Urinary bladder (tissue), 4 donors: Measurements from ENCODE around the gene DPP8. TPM values are rescaled to one million over a fixed set of nuclear protein-coding genes. Genes with fewer than 3 reads are reported as not detected.
"Not testable (repeated sequence)": the region's sequence is repeated elsewhere in the genome, so short reads cannot be mapped to it uniquely, and the experiment has no call there.

Experiments
- DNase-seq: peaks from one replicate; pipeline ENCODE4 v3.0.0-alpha.2; 2015; ENCODE audit errors: extremely low spot score
- H3K27ac ChIP-seq: one replicate; pipeline ENCODE4 v1.5.1; 2013; ENCODE audit warnings: low read depth, mild to moderate bottlenecking, moderate library complexity
- H3K36me3 ChIP-seq: one replicate; pipeline ENCODE4 v1.6.1; 2013; ENCODE audit warnings: mild to moderate bottlenecking, moderate library complexity; ENCODE audit not compliant: insufficient read depth
- H3K4me1 ChIP-seq: one replicate; pipeline ENCODE4 v1.6.1; 2013; ENCODE audit warnings: mild to moderate bottlenecking, moderate library complexity; ENCODE audit not compliant: insufficient read depth
- H3K4me3 ChIP-seq: one replicate; pipeline ENCODE4 v1.5.1; 2013; ENCODE audit warnings: low read depth, low read length
- WGBS: extraction: QIAGEN DNeasy Blood & Tissue Kit; methylation state at CpG from one replicate; pipeline ENCODE4 v1.1.7; 2013; 5-methylcytosine and 5-hydroxymethylcytosine counted together
- polyA plus RNA-seq: library from polyadenylated mRNA; stranded (reverse); fragments of 200-250 nt; gene quantifications from one replicate; pipeline ENCODE4 v1.2.3, GENCODE V29; 2013
- total RNA-seq: library from RNA; depleted of rRNA; stranded (reverse); fragments of >200 nt; gene quantifications from one replicate; pipeline ENCODE4 v1.2.3, GENCODE V29; 2014
- donor health status: healthy with polysubstance abuse.
- donor health status: healthy.

DPP8 gene
- total RNA-seq: 65.6 TPM
- 23.7 TPM for polyA plus RNA-seq

DNA sequence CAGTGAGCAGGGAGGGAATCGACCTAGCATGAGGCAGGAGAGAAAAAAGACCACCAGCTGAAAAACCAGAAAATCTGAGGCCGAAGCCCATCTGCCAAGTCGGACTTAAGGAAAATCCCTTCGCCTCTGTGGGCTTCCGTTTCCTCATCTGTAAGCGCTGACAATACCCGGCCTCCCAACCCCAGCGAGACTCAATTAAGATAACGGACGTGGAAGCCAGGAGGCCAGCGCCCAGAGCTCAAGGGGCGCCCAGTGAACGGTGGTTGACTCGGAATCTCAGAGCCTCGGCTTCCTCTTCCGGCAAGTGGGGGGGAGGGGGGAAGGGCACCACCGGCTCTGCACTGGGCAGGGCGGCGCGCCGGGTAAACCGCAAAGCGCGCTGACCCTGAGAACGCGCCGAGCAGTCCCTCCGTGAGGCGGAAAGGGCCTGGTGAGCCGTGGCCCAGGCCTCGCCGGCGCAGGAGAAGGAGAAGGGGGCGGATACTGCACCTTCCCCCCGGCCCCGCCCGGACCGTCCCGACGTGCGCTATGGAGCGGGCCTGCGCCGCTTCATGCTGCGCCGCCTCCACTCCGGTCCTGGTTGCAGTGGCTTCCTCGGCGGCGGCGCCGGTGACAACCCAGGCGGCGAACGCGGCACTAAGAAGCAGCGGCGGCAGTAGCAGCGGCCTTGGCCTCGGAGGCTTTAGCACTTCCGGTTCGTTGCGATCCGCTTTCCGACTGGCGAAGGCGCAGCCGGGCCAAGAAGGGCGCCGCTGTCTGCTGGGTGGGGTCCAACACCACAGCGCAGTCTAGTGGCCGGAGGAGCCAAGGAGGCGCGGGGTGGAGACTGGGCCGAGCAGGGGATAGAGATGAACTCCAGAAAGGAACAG, at the start of gene DPP8:
DPP8 (minus strand) TSS at position 693 of the 869 bp plus-strand sequence. CDS start 5,136 bp downstream, outside the sequence.
- Histone ChIP-seq H3K36me3 (no peaks in the 10 kb centered on the region), H3K27ac (peak within 1 kb of the TSS; percentile 51), H3K4me1 (peaks cover 1% of the 10 kb centered on the region), H3K4me3 (peak within 1 kb of the TSS; percentile 89)
- DNase-seq: peak; percentile 66
- WGBS: under 1% methylated on average over 75 of the region's 75 CpGs

DNA sequence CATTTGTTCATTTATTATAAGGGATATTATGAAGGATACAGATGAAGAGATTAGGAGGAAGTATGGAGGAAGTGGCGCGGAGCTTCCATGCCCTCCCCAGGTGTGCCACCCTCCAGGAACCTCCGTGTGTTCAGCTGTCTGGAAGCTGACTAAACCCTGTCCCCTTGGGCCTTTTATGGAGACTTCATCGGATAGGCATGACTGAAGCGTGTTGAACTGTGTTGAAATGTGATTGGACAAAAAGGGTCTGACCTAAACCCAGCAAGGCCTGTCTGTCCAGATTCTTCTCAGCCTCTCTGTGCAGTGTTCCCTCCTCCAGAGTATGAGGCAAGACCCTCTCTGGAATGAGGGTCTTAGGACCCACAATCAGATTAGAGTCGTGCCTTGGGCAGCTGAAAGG, 44.4 kb upstream of the DPP8 start:
- WGBS: 87% methylated on average over 6 of the region's 6 CpGs
- Histone ChIP-seq H3K4me3 (no peak overlapping the region), H3K36me3 (peaks cover 10% of the 10 kb centered on the region), H3K27ac (no peak overlapping the region), H3K4me1 (no peaks in the 10 kb centered on the region)
- peak; percentile 43 for DNase-seq

- no peaks in the 10 kb centered on the region for H3K4me1 ChIP-seq
- H3K4me3 ChIP-seq: no peak overlapping the region
- H3K27ac ChIP-seq: no peak overlapping the region
- DNase-seq: no peak
- peaks cover 10% of the 10 kb centered on the region for H3K36me3 ChIP-seq
These were observed 42.5 kb upstream of the DPP8 start for GRCh38 chr15:65559941-65560340.

DNA sequence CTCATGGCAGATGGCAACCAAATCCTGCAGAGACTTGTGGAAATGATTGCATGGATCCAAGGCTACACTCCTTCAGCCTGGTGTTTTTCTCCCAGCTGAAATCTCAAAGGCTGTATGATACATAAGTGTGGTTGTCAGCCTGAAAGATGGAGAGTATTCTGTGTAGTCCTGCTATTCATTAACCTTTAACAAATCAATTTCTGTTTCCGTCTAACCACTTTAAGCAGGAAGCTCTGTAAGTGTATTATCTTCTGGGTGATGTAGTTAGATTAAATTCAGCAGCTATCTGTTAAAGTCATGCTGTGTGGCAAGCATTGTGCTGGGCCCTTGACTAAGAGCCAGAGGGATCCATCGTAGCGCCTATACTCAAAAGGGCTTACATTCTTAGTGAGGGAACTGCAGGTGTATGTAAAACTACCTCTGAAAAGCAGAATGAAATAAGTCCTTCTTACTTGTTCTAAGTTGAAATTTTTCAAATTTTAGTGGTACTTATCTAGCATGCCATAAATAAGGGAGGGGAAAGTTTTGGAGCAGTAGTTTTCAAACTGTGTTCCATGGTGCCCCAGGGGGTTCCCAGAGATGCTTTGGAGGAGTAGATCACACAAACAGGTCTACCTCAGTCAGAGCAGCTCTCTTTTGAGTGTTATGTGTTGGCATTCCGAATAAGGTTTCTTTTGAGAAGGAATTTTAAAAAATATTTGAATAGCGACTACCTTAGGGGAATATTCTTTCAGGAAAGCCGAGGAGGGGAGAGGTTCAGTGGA, 41.7 kb upstream of the DPP8 start:
- Histone ChIP-seq H3K27ac (no peak overlapping the region), H3K36me3 (peaks cover 7% of the 10 kb centered on the region), H3K4me3 (no peak overlapping the region), H3K4me1 (no peaks in the 10 kb centered on the region)
- 95% methylated on average over 6 of the region's 6 CpGs for WGBS
- DNase-seq: no peak

- Histone ChIP-seq H3K36me3 (peaks cover 7% of the 10 kb centered on the region), H3K4me1 (no peaks in the 10 kb centered on the region), H3K4me3 (no peak overlapping the region), H3K27ac (no peak overlapping the region)
- 88% methylated on average over 5 of the region's 5 CpGs for WGBS
- no peak for DNase-seq
These were observed 40.8 kb upstream of the DPP8 start for GRCh38 chr15:65558336-65558735.

DNA sequence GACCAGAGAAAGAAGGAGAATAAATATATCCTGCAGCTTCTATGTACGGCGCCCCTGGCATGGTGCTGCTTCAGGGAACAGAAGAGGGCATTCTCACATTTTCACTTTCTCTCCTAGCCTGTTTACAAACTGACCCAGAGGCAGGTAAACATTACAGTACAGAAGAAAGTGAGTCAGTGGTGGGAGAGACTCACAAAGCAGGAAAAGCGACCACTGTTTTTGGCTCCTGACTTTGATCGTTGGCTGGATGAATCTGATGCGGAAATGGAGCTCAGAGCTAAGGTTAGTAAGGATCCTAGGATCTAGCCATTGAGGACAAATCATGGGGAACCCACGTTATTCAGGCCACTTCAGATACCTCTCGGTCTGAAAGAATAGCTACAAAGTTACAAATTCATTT, 39.1 kb upstream of the DPP8 start:
- Histone ChIP-seq H3K4me3 (no peak overlapping the region), H3K36me3 (peaks cover 7% of the 10 kb centered on the region), H3K4me1 (no peaks in the 10 kb centered on the region), H3K27ac (no peak overlapping the region)
- 93% methylated on average over 7 of the region's 7 CpGs for WGBS
- no peak for DNase-seq

DNA sequence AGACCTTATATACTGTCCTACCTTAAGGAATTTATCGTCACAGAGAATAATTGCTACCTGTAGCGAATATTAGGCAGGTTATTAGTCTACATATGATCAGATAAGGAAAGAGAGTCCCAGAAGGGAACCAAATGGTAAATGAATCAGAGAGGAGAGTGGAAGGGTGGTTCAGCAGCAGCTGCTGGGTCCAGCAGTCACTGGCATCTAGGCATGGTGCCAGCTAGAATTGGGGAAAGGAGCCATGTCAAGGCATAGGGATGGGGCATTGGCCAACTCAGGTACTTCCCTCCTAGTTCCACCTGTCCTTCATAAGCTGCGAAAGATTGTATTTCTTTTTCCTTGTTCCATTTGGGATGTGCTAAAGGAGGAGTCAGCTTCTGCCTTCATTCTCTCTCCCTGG, 36.2 kb upstream of the DPP8 start:
- no peak for DNase-seq
- peaks cover 4% of the 10 kb centered on the region for H3K36me3 ChIP-seq
- H3K27ac ChIP-seq: no peak overlapping the region
- H3K4me1 ChIP-seq: no peaks in the 10 kb centered on the region
- WGBS: 95% methylated on average over 3 of the region's 3 CpGs
- no peak overlapping the region for H3K4me3 ChIP-seq

DNA sequence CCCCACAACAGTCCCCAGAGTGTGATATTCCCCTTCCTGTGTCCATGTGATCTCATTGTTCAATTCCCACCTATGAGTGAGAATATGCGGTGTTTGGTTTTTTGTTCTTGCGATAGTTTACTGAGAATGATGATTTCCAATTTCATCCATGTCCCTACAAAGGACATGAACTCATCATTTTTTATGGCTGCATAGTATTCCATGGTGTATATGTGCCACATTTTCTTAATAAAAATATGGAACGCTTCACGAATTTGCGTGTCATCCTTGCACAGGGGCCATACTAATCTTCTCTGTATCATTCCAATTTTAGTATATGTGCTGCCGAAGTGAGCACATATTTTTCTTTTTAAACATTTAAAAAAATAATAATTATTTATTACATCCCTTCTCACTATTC, 35.4 kb upstream of the DPP8 start:
- H3K27ac ChIP-seq, DNase-seq: not testable (repeated sequence)
- WGBS: 97% methylated on average over 4 of the region's 6 CpGs

GRCh38 chr15:65551183-65551582, 33.7 kb upstream of the DPP8 start:
- 78% methylated on average over 2 of the region's 2 CpGs for WGBS
- Histone ChIP-seq H3K27ac (no peak overlapping the region), H3K4me3 (no peak overlapping the region), H3K36me3 (no peaks in the 10 kb centered on the region), H3K4me1 (no peaks in the 10 kb centered on the region)
- no peak for DNase-seq

More for the DNA sequence above, 35.4 kb upstream of the DPP8 start:
- H3K36me3 ChIP-seq, H3K4me3 ChIP-seq, H3K4me1 ChIP-seq: not testable (repeated sequence)

- whole genome bisulfite sequencing: 63% methylated on average over 3 of the region's 3 CpGs
- H3K4me3 ChIP-seq: no peak overlapping the region
- H3K36me3 ChIP-seq: no peaks in the 10 kb centered on the region
- H3K4me1 ChIP-seq: no peaks in the 10 kb centered on the region
- DNase-seq: no peak
- H3K27ac ChIP-seq: no peak overlapping the region
These were observed 33.2 kb upstream of the DPP8 start for GRCh38 chr15:65550681-65551098.

- H3K27ac ChIP-seq, H3K4me1 ChIP-seq, H3K4me3 ChIP-seq, DNase-seq, H3K36me3 ChIP-seq: not testable (repeated sequence)
- 95% methylated on average over 9 of the region's 9 CpGs for WGBS
These were observed 31.8 kb upstream of the DPP8 start for GRCh38 chr15:65549288-65549687.

GRCh38 chr15:65547841-65548240, 30.4 kb upstream of the DPP8 start:
- Histone ChIP-seq H3K4me3 (no peak overlapping the region), H3K36me3 (no peaks in the 10 kb centered on the region), H3K27ac (no peak overlapping the region), H3K4me1 (no peaks in the 10 kb centered on the region)
- DNase-seq: no peak

DNA sequence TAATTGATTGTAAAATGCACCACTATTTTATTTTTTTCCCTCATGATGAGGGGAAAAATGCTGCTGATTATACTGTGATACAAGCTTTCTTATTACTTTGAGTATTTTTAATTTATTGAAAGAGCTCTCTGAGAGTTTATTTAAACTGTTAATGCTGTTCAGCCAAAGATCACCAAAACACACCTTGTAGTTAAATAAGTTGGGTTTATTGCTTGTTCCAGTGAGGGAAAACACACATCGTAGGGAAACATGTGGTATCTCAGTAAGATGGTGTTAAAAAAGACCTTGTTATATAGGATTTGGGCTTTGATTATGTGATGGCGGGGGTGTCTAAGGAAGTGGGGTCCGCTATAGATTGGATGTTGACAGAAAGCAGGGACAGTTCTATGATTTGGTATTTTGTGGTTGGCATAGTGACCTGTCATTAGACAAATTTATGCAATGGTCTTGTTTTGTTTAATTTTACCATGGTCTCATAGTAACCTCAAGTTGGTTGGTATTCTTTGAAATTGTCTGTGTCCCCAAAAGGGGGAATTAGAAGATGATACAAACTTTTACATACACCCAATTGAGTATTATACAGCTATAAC, 23.8 kb upstream of the DPP8 start:
- WGBS: 88% methylated on average over 3 of the region's 3 CpGs

GRCh38 chr15:65540314-65540713, 22.8 kb upstream of the DPP8 start:
- 93% methylated on average over 1 of the region's 1 CpG for WGBS
- no peaks in the 10 kb centered on the region for H3K36me3 ChIP-seq
- no peak for DNase-seq
- H3K4me1 ChIP-seq: no peaks in the 10 kb centered on the region
- H3K4me3 ChIP-seq: no peak overlapping the region
- H3K27ac ChIP-seq: no peak overlapping the region

More for the DNA sequence above, 23.8 kb upstream of the DPP8 start:
- Histone ChIP-seq H3K27ac (no peak overlapping the region), H3K4me1 (no peaks in the 10 kb centered on the region), H3K36me3 (no peaks in the 10 kb centered on the region), H3K4me3 (no peak overlapping the region)
- no peak for DNase-seq
